Endothelial cell of umbilical vein (primary cell): Measurements from ENCODE around the gene CTSA. TPM values are rescaled to one million over a fixed set of nuclear protein-coding genes. Genes with fewer than 3 reads are reported as not detected.

ENCODE experiments used
- BruUV-seq: library from RNA; stranded (reverse); fragments of 400-500 nt; replicated peaks from 2 replicates; lab custom pipeline; 2021; lab: Mats Ljungman, UMichigan
- CTCF ChIA-PET: fragments of 300-600, 350-600 bp; sonication (Branson Sonifier 250); formaldehyde crosslinking; loops from one replicate; lab custom pipeline; 2021; ENCODE audit warnings: antibody characterized with exemption, inconsistent platforms; lab: Charles Lee
- POLR2A ChIA-PET: fragments of 300-600, 350-600 bp; sonication (Branson Sonifier 250); formaldehyde crosslinking; loops from one replicate; lab custom pipeline; 2021; ENCODE audit warnings: antibody characterized with exemption, inconsistent platforms; lab: Charles Lee
- DNase-seq: peaks from one replicate; pipeline ENCODE4 v3.0.0-alpha.2; 2011; ENCODE audit warnings: low read depth, low spot score
- FAIRE-seq: peaks from 2 replicates; lab custom pipeline; 2011; peaks lifted over from hg19 to GRCh38; lab: Jason Lieb, UNC
- H2AFZ ChIP-seq: 2 replicates; pipeline ENCODE4 v1.6.0; 2012; ENCODE audit warnings: low read depth, low read length, control low read depth, inconsistent platforms
- H3K27ac ChIP-seq: 2 replicates; pipeline ENCODE4 v1.5.1; 2011; ENCODE audit warnings: low read depth, mild to moderate bottlenecking, control low read depth, low read length, moderate library complexity; ENCODE audit not compliant: insufficient read depth
- H3K27me3 ChIP-seq, 2 experiments: 2 replicates each; pipeline versions ENCODE4 v1.6.0 to v1.6.1; 2011; ENCODE audit warnings: low read length in 2 of 2, mixed read lengths in 1 of 2; ENCODE audit not compliant: control insufficient read depth in 2 of 2, insufficient read depth in 2 of 2
- H3K36me3 ChIP-seq, 2 experiments: 2 replicates in 1 of 2; 3 replicates in 1 of 2; pipeline ENCODE4 v1.5.1; 2011; ENCODE audit warnings: low read length in 2 of 2, mild to moderate bottlenecking in 1 of 2, moderate library complexity in 1 of 2; ENCODE audit not compliant: control insufficient read depth in 2 of 2, insufficient read depth in 2 of 2; ENCODE audit errors: extremely low read depth in 1 of 2
- H3K4me1 ChIP-seq: 3 replicates; pipeline ENCODE4 v1.5.1; 2011; ENCODE audit warnings: mild to moderate bottlenecking, low read length; ENCODE audit not compliant: control insufficient read depth, insufficient read depth; ENCODE audit errors: extremely low read depth
- H3K4me2 ChIP-seq: 2 replicates; pipeline ENCODE4 v1.6.1; 2011; ENCODE audit warnings: low read length, control low read depth, mixed read lengths; ENCODE audit not compliant: insufficient read depth
- H3K4me3 ChIP-seq, 3 experiments: fragments of 200-600 bp in 1 of 3; sonication (generic), shearing (Covaris generic) in 1 of 3; replicated peaks in 1 of 3; 2 replicates each; pipeline ENCODE4 v1.5.1; 2011 to 2016; ENCODE audit warnings: control low read depth in 3 of 3, low read length in 3 of 3, mild to moderate bottlenecking in 2 of 3, inconsistent platforms in 1 of 3, low read depth in 1 of 3, moderate library complexity in 1 of 3; ENCODE audit not compliant: insufficient read depth in 1 of 3
- H3K79me2 ChIP-seq: 2 replicates; pipeline ENCODE4 v1.6.0; 2012; ENCODE audit warnings: low read length, inconsistent platforms; ENCODE audit not compliant: control insufficient read depth, insufficient read depth
- H3K9ac ChIP-seq: replicated peaks from 2 replicates; pipeline ENCODE3; 2011; ENCODE audit warnings: low read length, control low read depth; ENCODE audit not compliant: insufficient read depth; ENCODE audit errors: extremely low read depth
- H3K9me1 ChIP-seq: replicated peaks from 3 replicates; pipeline ENCODE4 v1.6.0; 2011; ENCODE audit warnings: mild to moderate bottlenecking, low read length; ENCODE audit not compliant: control insufficient read depth, insufficient read depth; ENCODE audit errors: extremely low read depth
- H3K9me3 ChIP-seq: replicated peaks from 2 replicates; pipeline ENCODE4 v1.5.1; 2012; ENCODE audit warnings: low read length, inconsistent platforms; ENCODE audit not compliant: control insufficient read depth, insufficient read depth
- H4K20me1 ChIP-seq: replicated peaks from 2 replicates; pipeline ENCODE3; 2011; ENCODE audit warnings: mild to moderate bottlenecking, low read length; ENCODE audit not compliant: control insufficient read depth, insufficient read depth; ENCODE audit errors: extremely low read depth
- CTCF ChIP-seq, 2 donors: IDR thresholded peaks; 1 replicate in 1 of 2; 2 replicates in 1 of 2; pipeline ENCODE4 v1.5.1; 2011; ENCODE audit warnings: low read length in 2 of 2, mild to moderate bottlenecking in 2 of 2, moderate library complexity in 2 of 2, control low read depth in 1 of 2, inconsistent platforms in 1 of 2, low read depth in 1 of 2; ENCODE audit not compliant: insufficient read depth in 1 of 2; ENCODE audit errors: extremely low read depth in 1 of 2
- EZH2 ChIP-seq: IDR thresholded peaks from 2 replicates; pipeline ENCODE4 v1.6.1; 2012; ENCODE audit warnings: borderline replicate concordance, low read depth, mild to moderate bottlenecking, moderate library complexity, low read length, inconsistent platforms; ENCODE audit not compliant: severe bottlenecking
- FOS ChIP-seq: IDR thresholded peaks from 2 replicates; pipeline ENCODE4 v1.6.1; 2011; ENCODE audit warnings: mild to moderate bottlenecking, low read length, moderate library complexity, borderline replicate concordance; ENCODE audit not compliant: insufficient read depth
- GATA2 ChIP-seq: IDR thresholded peaks from 2 replicates; pipeline ENCODE4 v1.7.0; 2011; ENCODE audit warnings: low read depth, mild to moderate bottlenecking, moderate library complexity, mixed read lengths, low read length; ENCODE audit not compliant: insufficient read length, insufficient read depth
- JUN ChIP-seq: IDR thresholded peaks from 2 replicates; pipeline ENCODE4 v1.6.1; 2011; ENCODE audit warnings: borderline replicate concordance, low read depth; ENCODE audit not compliant: insufficient read length, insufficient read depth
- MAX ChIP-seq: IDR thresholded peaks from 2 replicates; pipeline ENCODE4 v1.6.1; 2011; ENCODE audit not compliant: insufficient read depth, insufficient read length
- MYC ChIP-seq: IDR thresholded peaks from one replicate; pipeline ENCODE4 v1.6.1; 2011; ENCODE audit warnings: mild to moderate bottlenecking, low read depth, low read length
- POLR2A ChIP-seq: IDR thresholded peaks from 2 replicates; pipeline ENCODE4 v1.6.1; 2012; ENCODE audit warnings: low read depth, mild to moderate bottlenecking, control low read depth, low read length
- POLR2AphosphoS5 ChIP-seq: IDR thresholded peaks from 2 replicates; pipeline ENCODE4 v1.6.1; 2012; ENCODE audit warnings: low read depth, mild to moderate bottlenecking, control low read depth, low read length, moderate library complexity; ENCODE audit not compliant: insufficient read depth
- dilution Hi-C: fragments of 300-500 bp; cut with MboI; formaldehyde crosslinking; loops from one replicate; pipeline ENCODE4 v1.15.0; 2019; ENCODE audit warnings: low sequenced_read_pairs; ENCODE audit not compliant: extremely low pct_ligation_motif_present
- intact Hi-C: fragments of 100-400 bp; cut with micrococcal nuclease; formaldehyde crosslinking; loops from one replicate; pipeline ENCODE4 v1.10.0; 2022
- polyA plus RNA-seq, 4 experiments: library from polyadenylated mRNA; depleted of rRNA in 3 of 4; stranded (reverse) in 3 of 4; unstranded in 1 of 4; fragments of >200 nt; gene quantifications; 2 replicates each; pipeline versions ENCODE4 v1.2.1 to v1.2.3, GENCODE V29; 2011 to 2012; ENCODE audit warnings: missing spikeins in 1 of 4
- total RNA-seq: library from RNA; stranded (reverse); gene quantifications from 2 replicates; pipeline ENCODE4 v1.2.3, GENCODE V29; 2021

CTSA gene
- total and polyA plus RNA-seq, 2 donors (not counting 3 experiments of a cell fraction or from before 2014, with no cell fraction given): 169 to 409 TPM

- POLR2A ChIA-PET: no interaction called here
- dilution Hi-C loops: no loop called here
- H3K4me2 ChIP-seq: no peak overlapping the region
- no peaks in the 10 kb centered on the region for H3K9me3 ChIP-seq
- H3K4me3 ChIP-seq: no peak overlapping the region
- no peak for FAIRE-seq
- no peak for DNase-seq
- CTCF ChIA-PET: interaction anchor here (5.0 kb wide), 1 partner anchor 17 kb away, joined by 22 read pairs; the partner anchor contains the start of genes CTSA and NEURL2
- no peak overlapping the region for H2AFZ ChIP-seq
- no peak overlapping the region for H3K27ac ChIP-seq
- BruUV-seq: no TSS peak
- H3K9ac ChIP-seq: no peak overlapping the region
- H3K36me3 ChIP-seq: peaks cover 0 to 14% of the 10 kb centered on the region in 2 experiments
- H3K27me3 ChIP-seq: no peaks in the 10 kb centered on the region
- no peaks in the 10 kb centered on the region for H3K9me1 ChIP-seq
- no peaks in the 10 kb centered on the region for H3K79me2 ChIP-seq
- intact Hi-C loops: no loop called here
- H4K20me1 ChIP-seq: no peaks in the 10 kb centered on the region
- TF ChIP-seq GATA2 (no peak), MAX (no peak), EZH2 (no peak)
- H3K4me1 ChIP-seq: peaks cover 22% of the 10 kb centered on the region
Observed at GRCh38 chr20:45908084-45908483, 16.9 kb downstream of the CTSA start.

GRCh38 chr20:45909336-45909808, 18.2 kb downstream of the CTSA start:
- H2AFZ ChIP-seq: no peak overlapping the region
- BruUV-seq: no TSS peak
- FAIRE-seq (no peak), DNase-seq (no peak)
- H3K9me3 ChIP-seq: no peaks in the 10 kb centered on the region
- H3K4me3 ChIP-seq: no peak overlapping the region
- ChIA-PET CTCF (interaction anchor here (1.0 to 5.0 kb wide), 5 partner anchors 11 to 27 kb away, joined by 3 to 22 read pairs (median 9); partner anchors contain the start of genes CTSA, NEURL2 and PCIF1), POLR2A (interaction anchor here (0.7 to 3.8 kb wide), 2 partner anchors 24 to 25 kb away, joined by 6 to 22 read pairs; partner anchors contain the start of gene PCIF1)
- H3K9ac ChIP-seq: no peak overlapping the region
- H3K4me1 ChIP-seq: peaks cover 25% of the 10 kb centered on the region
- H3K36me3 ChIP-seq: peaks cover 0 to 14% of the 10 kb centered on the region in 2 experiments
- no peaks in the 10 kb centered on the region for H4K20me1 ChIP-seq
- no peaks in the 10 kb centered on the region for H3K27me3 ChIP-seq
- intact Hi-C loops (no loop called here), dilution Hi-C loops (no loop called here)
- H3K4me2 ChIP-seq: no peak overlapping the region
- H3K9me1 ChIP-seq: no peaks in the 10 kb centered on the region
- no peaks in the 10 kb centered on the region for H3K79me2 ChIP-seq
- TF ChIP-seq MAX (no peak), MYC (no peak), JUN (no peak), GATA2 (no peak), CTCF (IDR thresholded peaks at IDR 0.05; ENCODE audit: extremely low read depth in 1 of 2, insufficient read depth in 1 of 2, low read depth in 1 of 2, low read length in 2 of 2) (no peak), POLR2A (no peak), EZH2 (no peak), FOS (no peak), POLR2AphosphoS5 (no peak)
- H3K27ac ChIP-seq: no peak overlapping the region
